Measurements from ENCODE around the gene MIGA2.

GRCh38 chr9:129079829-129080228 lies 43.4 kb downstream of the MIGA2 start:
- no peak for TF ChIP-seq CTCF (IDR thresholded peaks at IDR 0.05 in 8 of 11, conservative IDR thresholded peaks at IDR 0.05 in 3 of 11)
- TF ChIP-seq POLR2A (IDR thresholded peaks at IDR 0.05), result no peak
- no peak for TF ChIP-seq POLR2AphosphoS5 (IDR thresholded peaks at IDR 0.05)

All from spleen (tissue), 7 donors.